KOPT-K1 (cell line): Measurements from ENCODE around the gene DUXB.

Experiments used
- H3K27ac ChIP-seq: fragments of 200-600 bp; sonication (generic); 2 replicates; pipeline ENCODE4 v1.5.1; 2016; ENCODE audit warnings: antibody characterized with exemption, mild to moderate bottlenecking, low read depth, low read length; ENCODE audit not compliant: poor library complexity, severe bottlenecking
- H3K36me3 ChIP-seq: fragments of 200-600 bp; sonication (generic); 2 replicates; pipeline ENCODE4 v1.5.1; 2017; ENCODE audit warnings: antibody characterized with exemption, mild to moderate bottlenecking, low read length, moderate library complexity; ENCODE audit not compliant: insufficient read depth
- H3K9me3 ChIP-seq: fragments of 200-600 bp; sonication (generic); 2 replicates; pipeline ENCODE4 v1.5.1; 2017; ENCODE audit warnings: antibody characterized with exemption, low read length, mild to moderate bottlenecking; ENCODE audit not compliant: insufficient read depth, poor library complexity, severe bottlenecking

The DUXB gene

GRCh38 chr16:75644240-75645012 is 56.8 kb downstream of the DUXB start:
- no peak overlapping the region for H3K27ac ChIP-seq

More at GRCh38 chr16:75644240-75645012, 56.8 kb downstream of the DUXB start:
- peaks cover 66% of the 10 kb centered on the region for H3K36me3 ChIP-seq
- H3K9me3 ChIP-seq: no peaks in the 10 kb centered on the region
